K562 (cell line): ENCODE measurements around the gene EVA1B. TPM values are rescaled to one million over a fixed set of nuclear protein-coding genes. Genes with fewer than 3 reads are reported as not detected.
A peak's percentile ranks its signal among the peaks of the same experiment; 100 is the strongest.

ENCODE experiments used
- ATF1 ChIP-seq, 2 experiments: fragments of 450-650 bp in 1 of 2; IDR thresholded peaks; 2 replicates each; pipeline ENCODE4 v1.6.1; 2016; ENCODE audit warnings: missing compliant biosample characterization in 1 of 2, missing genetic modification characterization in 1 of 2
- CAMTA2 ChIP-seq: fragments of 250-450 bp; sonication (Bioruptor Pico); conservative IDR thresholded peaks from 2 replicates; pipeline ENCODE4 v1.5.1; 2022
- EP400 ChIP-seq: fragments of 450-650 bp; IDR thresholded peaks from 2 replicates; pipeline ENCODE4 v1.6.1; 2017; ENCODE audit warnings: antibody characterized with exemption, mild to moderate bottlenecking, moderate library complexity
- GATAD2B ChIP-seq: fragments of 450-650 bp; IDR thresholded peaks from 2 replicates; pipeline ENCODE4 v1.6.1; 2017; ENCODE audit warnings: mild to moderate bottlenecking, borderline replicate concordance
- GTF2E2 ChIP-seq: fragments of 200-800 bp; sonication (Bioruptor generic); IDR thresholded peaks from 2 replicates; pipeline ENCODE4 v1.6.1; 2016; ENCODE audit warnings: missing genetic modification characterization, missing compliant biosample characterization
- HDGF ChIP-seq: fragments of 450-650 bp; IDR thresholded peaks from 2 replicates; pipeline ENCODE4 v1.6.1; 2016
- HSF4 ChIP-seq: fragments of 250-450 bp; sonication (Bioruptor Pico); IDR thresholded peaks from 2 replicates; pipeline ENCODE4 v2.1.2; 2022; ENCODE audit warnings: mild to moderate bottlenecking, moderate library complexity, borderline replicate concordance
- MAFK ChIP-seq: IDR thresholded peaks from 2 replicates; pipeline ENCODE4 v1.6.1; 2011; ENCODE audit warnings: low read length, improper control_type of control experiment
- NR2F6 ChIP-seq: fragments of 450-650 bp; formaldehyde crosslinking; IDR thresholded peaks from 2 replicates; pipeline ENCODE4 v1.4.0; 2020; ENCODE audit warnings: mild to moderate bottlenecking
- PRDM10 ChIP-seq: fragments of 450-650 bp; IDR thresholded peaks from 2 replicates; pipeline ENCODE4 v1.6.1; 2018; ENCODE audit not compliant: partially characterized antibody
- RBBP5 ChIP-seq: fragments of 200-600 bp; sonication (generic); IDR thresholded peaks from 2 replicates; pipeline ENCODE4 v1.6.1; 2012; ENCODE audit warnings: borderline replicate concordance, mild to moderate bottlenecking, low read length, control low read depth, inconsistent platforms; ENCODE audit not compliant: insufficient read depth, poor library complexity, severe bottlenecking
- RBM14 ChIP-seq: fragments of 200-400 bp; formaldehyde crosslinking; IDR thresholded peaks from 2 replicates; pipeline ENCODE4 v1.6.1; 2018; ENCODE audit warnings: low read depth, mild to moderate bottlenecking, low read length, moderate library complexity, borderline replicate concordance; ENCODE audit not compliant: insufficient read depth
- SAFB2 ChIP-seq: fragments of 200-400 bp; formaldehyde crosslinking; IDR thresholded peaks from 2 replicates; pipeline ENCODE4 v1.6.1; 2018; ENCODE audit warnings: borderline replicate concordance, low read length, low read depth, moderate library complexity; ENCODE audit not compliant: severe bottlenecking
- SMARCA4 ChIP-seq: fragments of 450-650 bp; IDR thresholded peaks from 2 replicates; pipeline ENCODE4 v1.6.1; 2016
- SMARCA5 ChIP-seq: fragments of 450-650 bp; IDR thresholded peaks from 2 replicates; pipeline ENCODE4 v1.6.1; 2016
- TAF9B ChIP-seq: fragments of 450-650 bp; IDR thresholded peaks from 2 replicates; pipeline ENCODE4 v1.6.1; 2018; ENCODE audit warnings: mild to moderate bottlenecking; ENCODE audit not compliant: partially characterized antibody
- TAL1 ChIP-seq: fragments of 450-650 bp; IDR thresholded peaks from 2 replicates; pipeline ENCODE4 v1.6.1; 2016; ENCODE audit warnings: mild to moderate bottlenecking
- ZNF274 ChIP-seq: IDR thresholded peaks from 2 replicates; pipeline ENCODE4 v1.6.1; 2011; ENCODE audit warnings: low read depth, mild to moderate bottlenecking, low read length, moderate library complexity, borderline replicate concordance
- polyA plus RNA-seq, 8 experiments: library from polyadenylated mRNA; depleted of rRNA in 4 of 8; stranded (reverse) in 5 of 8; unstranded in 3 of 8; fragments of >200 nt; fragmentation: Nextera tagmentation in 2 of 8; fragmentation: Illumina TruSeq in 1 of 8; extraction: Ambion mirVana in 2 of 8; extraction: Trizol in 1 of 8; gene quantifications; 2 replicates each; pipeline versions ENCODE4 v1.2.1 to v1.2.3, GENCODE V29; 2011 to 2014; ENCODE audit warnings: inconsistent platforms in 1 of 8, missing spikeins in 1 of 8
- total RNA-seq, 7 experiments: library from RNA; depleted of rRNA in 6 of 7; stranded (reverse); fragments of >200 nt in 6 of 7; fragmentation: Illumina TruSeq in 2 of 7; extraction: Trizol in 2 of 7; gene quantifications; 2 replicates each; pipeline versions ENCODE4 v1.2.1 to v1.2.3, GENCODE V29; 2011 to 2021; ENCODE audit warnings: low replicate concordance in 1 of 7
- TF ChIP-seq, protein P1 (sequence below): fragments of 250-450 bp; sonication (Bioruptor Pico); IDR thresholded peaks from 2 replicates; pipeline ENCODE4 v1.8.0; 2022; ENCODE audit warnings: moderate library complexity, mild to moderate bottlenecking, inconsistent platforms
- TF ChIP-seq, protein P2 (sequence below): fragments of 450-650 bp; formaldehyde crosslinking; IDR thresholded peaks from 2 replicates; pipeline ENCODE4 v1.4.0; 2020; ENCODE audit warnings: mild to moderate bottlenecking, moderate library complexity
- TF ChIP-seq, protein P3 (sequence below): fragments of 450-650 bp; formaldehyde crosslinking; IDR thresholded peaks from 2 replicates; pipeline ENCODE4 v1.4.0; 2022; ENCODE audit warnings: missing genetic modification characterization

Gene EVA1B
- total and polyA plus RNA-seq, 9 of the 15 experiments (the other 6 are each of a cell fraction or from before 2014, with no cell fraction given) = 0.08 to 65.7 (median 2.4) TPM

GRCh38 chr1:36320767-36321118, 2.7 kb downstream of the EVA1B start (continued):
- peak; percentile 16 for TF ChIP-seq RBBP5
- no peak for TF ChIP-seq HDGF
- TF ChIP-seq EP400 = no peak
- no peak for TF ChIP-seq HSF4 (CRISPR knock-in tag)
- TF ChIP-seq, protein P1, sequence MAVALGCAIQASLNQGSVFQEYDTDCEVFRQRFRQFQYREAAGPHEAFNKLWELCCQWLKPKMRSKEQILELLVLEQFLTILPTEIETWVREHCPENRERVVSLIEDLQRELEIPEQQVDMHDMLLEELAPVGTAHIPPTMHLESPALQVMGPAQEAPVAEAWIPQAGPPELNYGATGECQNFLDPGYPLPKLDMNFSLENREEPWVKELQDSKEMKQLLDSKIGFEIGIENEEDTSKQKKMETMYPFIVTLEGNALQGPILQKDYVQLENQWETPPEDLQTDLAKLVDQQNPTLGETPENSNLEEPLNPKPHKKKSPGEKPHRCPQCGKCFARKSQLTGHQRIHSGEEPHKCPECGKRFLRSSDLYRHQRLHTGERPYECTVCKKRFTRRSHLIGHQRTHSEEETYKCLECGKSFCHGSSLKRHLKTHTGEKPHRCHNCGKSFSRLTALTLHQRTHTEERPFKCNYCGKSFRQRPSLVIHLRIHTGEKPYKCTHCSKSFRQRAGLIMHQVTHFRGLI (CRISPR knock-in tag) = no peak
- TF ChIP-seq GTF2E2 (tag) = no peak; the same call in 1 of the 2 replicates
- TF ChIP-seq RBM14 = 0 out of 2 replicates have a peak, but pooled peaks have one; percentile 80
- no peak for TF ChIP-seq GATAD2B
- TF ChIP-seq TAL1 = no peak
- TF ChIP-seq, protein P2, sequence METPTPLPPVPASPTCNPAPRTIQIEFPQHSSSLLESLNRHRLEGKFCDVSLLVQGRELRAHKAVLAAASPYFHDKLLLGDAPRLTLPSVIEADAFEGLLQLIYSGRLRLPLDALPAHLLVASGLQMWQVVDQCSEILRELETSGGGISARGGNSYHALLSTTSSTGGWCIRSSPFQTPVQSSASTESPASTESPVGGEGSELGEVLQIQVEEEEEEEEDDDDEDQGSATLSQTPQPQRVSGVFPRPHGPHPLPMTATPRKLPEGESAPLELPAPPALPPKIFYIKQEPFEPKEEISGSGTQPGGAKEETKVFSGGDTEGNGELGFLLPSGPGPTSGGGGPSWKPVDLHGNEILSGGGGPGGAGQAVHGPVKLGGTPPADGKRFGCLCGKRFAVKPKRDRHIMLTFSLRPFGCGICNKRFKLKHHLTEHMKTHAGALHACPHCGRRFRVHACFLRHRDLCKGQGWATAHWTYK = 0 out of 2 replicates have a peak, but pooled peaks have one; percentile 11
- TF ChIP-seq ZNF274 = no peak
- 0 out of 2 replicates have a peak, but pooled peaks have one; percentile 7 for TF ChIP-seq SMARCA4
- no peak for TF ChIP-seq NR2F6 (CRISPR knock-in tag)
- no peak for TF ChIP-seq PRDM10
- TF ChIP-seq TAF9B = no peak
- no peak for TF ChIP-seq MAFK
- TF ChIP-seq ATF1 (CRISPR knock-in tag; IDR thresholded peaks at IDR 0.05) = no peak
- TF ChIP-seq ATF1 (tag; IDR thresholded peaks at IDR 0.05) = no peak
- 0 out of 2 replicates have a peak, but pooled peaks have one; percentile 44 for TF ChIP-seq CAMTA2
- TF ChIP-seq SAFB2 = no peak
- TF ChIP-seq SMARCA5 = peak; percentile 59; the same call in 1 of the 2 replicates
- TF ChIP-seq, protein P3, sequence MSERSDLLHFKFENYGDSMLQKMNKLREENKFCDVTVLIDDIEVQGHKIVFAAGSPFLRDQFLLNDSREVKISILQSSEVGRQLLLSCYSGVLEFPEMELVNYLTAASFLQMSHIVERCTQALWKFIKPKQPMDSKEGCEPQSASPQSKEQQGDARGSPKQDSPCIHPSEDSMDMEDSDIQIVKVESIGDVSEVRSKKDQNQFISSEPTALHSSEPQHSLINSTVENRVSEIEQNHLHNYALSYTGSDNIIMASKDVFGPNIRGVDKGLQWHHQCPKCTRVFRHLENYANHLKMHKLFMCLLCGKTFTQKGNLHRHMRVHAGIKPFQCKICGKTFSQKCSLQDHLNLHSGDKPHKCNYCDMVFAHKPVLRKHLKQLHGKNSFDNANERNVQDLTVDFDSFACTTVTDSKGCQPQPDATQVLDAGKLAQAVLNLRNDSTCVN (CRISPR knock-in tag) = 0 out of 2 replicates have a peak, but pooled peaks have one; percentile 10
